Measurements from ENCODE around the gene SLC6A18.

The SLC6A18 gene

GRCh38 chr5:1188464-1188863 lies 36.7 kb upstream of the SLC6A18 start:
- H3K27me3 ChIP-seq (ENCODE audit: low read length): no peaks in the 10 kb centered on the region
- no peak overlapping the region for H3K4me2 ChIP-seq (ENCODE audit: low read depth, low read length, poor library complexity, severe bottlenecking)
- H4K20me1 ChIP-seq (ENCODE audit: low read depth, low read length): no peaks in the 10 kb centered on the region
- H3K9me2 ChIP-seq (replicated peaks; ENCODE audit: insufficient read depth, low read length): no peaks in the 10 kb centered on the region
- no peak overlapping the region for H3K27ac ChIP-seq (ENCODE audit: low read depth, low read length)
- TF ChIP-seq CTCF (IDR thresholded peaks at IDR 0.05; ENCODE audit: insufficient read depth, low read length, poor library complexity, severe bottlenecking) (no peak), EZH2phosphoT487 (conservative IDR thresholded peaks at IDR 0.05; ENCODE audit: low read length) (no peak)
- no peaks in the 10 kb centered on the region for H3K79me2 ChIP-seq (ENCODE audit: insufficient read depth, low read length)
- no peak overlapping the region for H3K4me3 ChIP-seq (ENCODE audit: insufficient read depth, low read length, poor library complexity, severe bottlenecking)
- no peaks in the 10 kb centered on the region for H3K9me3 ChIP-seq (ENCODE audit: insufficient read depth, low read length)
- no peaks in the 10 kb centered on the region for H3K36me3 ChIP-seq (ENCODE audit: low read length)
- no peak overlapping the region for H3K9ac ChIP-seq (ENCODE audit: low read length)
- H2AFZ ChIP-seq (ENCODE audit: low read depth, low read length, severe bottlenecking): no peak overlapping the region
- no peaks in the 10 kb centered on the region for H3F3A ChIP-seq (ENCODE audit: insufficient read depth)

- Histone ChIP-seq H3F3A (ENCODE audit: insufficient read depth) (no peaks in the 10 kb centered on the region), H4K20me1 (ENCODE audit: low read depth, low read length) (no peaks in the 10 kb centered on the region), H3K9me2 (replicated peaks; ENCODE audit: insufficient read depth, low read length) (no peaks in the 10 kb centered on the region), H3K4me2 (ENCODE audit: low read depth, low read length, poor library complexity, severe bottlenecking) (no peak overlapping the region), H3K79me2 (ENCODE audit: insufficient read depth, low read length) (no peaks in the 10 kb centered on the region), H2AFZ (ENCODE audit: low read depth, low read length, severe bottlenecking) (no peak overlapping the region), H3K9me3 (ENCODE audit: insufficient read depth, low read length) (no peaks in the 10 kb centered on the region), H3K27me3 (ENCODE audit: low read length) (no peaks in the 10 kb centered on the region), H3K27ac (ENCODE audit: low read depth, low read length) (no peak overlapping the region), H3K36me3 (ENCODE audit: low read length) (no peaks in the 10 kb centered on the region), H3K4me3 (ENCODE audit: insufficient read depth, low read length, poor library complexity, severe bottlenecking) (no peak overlapping the region), H3K9ac (ENCODE audit: low read length) (no peak overlapping the region)
- TF ChIP-seq EZH2phosphoT487 (conservative IDR thresholded peaks at IDR 0.05; ENCODE audit: low read length) (no peak), CTCF (IDR thresholded peaks at IDR 0.05; ENCODE audit: insufficient read depth, low read length, poor library complexity, severe bottlenecking) (no peak)
Observed at GRCh38 chr5:1189269-1189668, 35.9 kb upstream of the SLC6A18 start.

- Histone ChIP-seq H3K9ac (ENCODE audit: low read length) (no peak overlapping the region), H3K4me3 (ENCODE audit: insufficient read depth, low read length, poor library complexity, severe bottlenecking) (no peak overlapping the region), H3K27me3 (ENCODE audit: low read length) (no peaks in the 10 kb centered on the region), H2AFZ (ENCODE audit: low read depth, low read length, severe bottlenecking) (no peak overlapping the region), H4K20me1 (ENCODE audit: low read depth, low read length) (no peaks in the 10 kb centered on the region), H3K36me3 (ENCODE audit: low read length) (no peaks in the 10 kb centered on the region), H3K9me3 (ENCODE audit: insufficient read depth, low read length) (no peaks in the 10 kb centered on the region), H3F3A (ENCODE audit: insufficient read depth) (no peaks in the 10 kb centered on the region), H3K4me2 (ENCODE audit: low read depth, low read length, poor library complexity, severe bottlenecking) (no peak overlapping the region), H3K9me2 (replicated peaks; ENCODE audit: insufficient read depth, low read length) (no peaks in the 10 kb centered on the region), H3K27ac (ENCODE audit: low read depth, low read length) (no peak overlapping the region), H3K79me2 (ENCODE audit: insufficient read depth, low read length) (no peaks in the 10 kb centered on the region)
- TF ChIP-seq CTCF (IDR thresholded peaks at IDR 0.05; ENCODE audit: insufficient read depth, low read length, poor library complexity, severe bottlenecking) (no peak), EZH2phosphoT487 (conservative IDR thresholded peaks at IDR 0.05; ENCODE audit: low read length) (no peak)
Observed at GRCh38 chr5:1190278-1190677, 34.9 kb upstream of the SLC6A18 start.

Measured in SU-DHL-6 (cell line).